IPS-NIHi11 (cell line): ENCODE data around the gene CDK5R2.

ENCODE experiments used
- DNase-seq: peaks from one replicate; pipeline ENCODE4 v3.0.0; 2012; ENCODE audit warnings: mixed read lengths, low spot score

CDK5R2 gene

DNA sequence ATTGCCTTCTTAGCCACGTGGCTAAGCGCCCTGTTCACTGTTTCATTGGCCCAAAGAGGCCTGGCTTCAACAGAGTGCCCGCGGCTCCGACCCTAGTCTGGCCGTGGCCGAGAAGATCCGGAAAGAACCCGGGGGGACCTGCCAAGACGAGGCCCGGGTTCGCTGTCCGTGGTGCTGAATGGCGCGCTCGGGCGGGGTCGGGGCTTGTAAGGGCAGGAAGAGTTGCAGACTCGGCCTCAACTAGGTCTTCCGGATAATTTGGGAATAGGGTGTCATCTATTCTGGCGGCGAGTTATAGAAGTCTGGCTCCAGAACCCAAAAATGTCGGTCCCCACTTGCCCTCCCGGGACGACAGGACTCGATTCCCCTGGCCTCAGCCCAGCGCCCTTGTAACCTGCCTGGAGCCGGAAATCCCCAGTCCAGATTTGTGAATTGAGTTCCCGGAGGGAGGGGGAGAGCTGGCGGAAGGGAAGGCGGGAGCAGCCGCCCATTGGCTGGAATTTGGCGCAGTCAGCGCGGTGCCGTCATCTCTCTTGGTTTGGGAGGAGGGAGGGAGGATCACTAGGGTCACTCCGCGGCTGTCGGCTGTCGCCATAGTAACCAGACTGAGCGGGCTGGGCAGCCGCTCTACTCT, 3.5 kb downstream of the CDK5R2 start:
- peak; percentile 93 for DNase-seq

DNA sequence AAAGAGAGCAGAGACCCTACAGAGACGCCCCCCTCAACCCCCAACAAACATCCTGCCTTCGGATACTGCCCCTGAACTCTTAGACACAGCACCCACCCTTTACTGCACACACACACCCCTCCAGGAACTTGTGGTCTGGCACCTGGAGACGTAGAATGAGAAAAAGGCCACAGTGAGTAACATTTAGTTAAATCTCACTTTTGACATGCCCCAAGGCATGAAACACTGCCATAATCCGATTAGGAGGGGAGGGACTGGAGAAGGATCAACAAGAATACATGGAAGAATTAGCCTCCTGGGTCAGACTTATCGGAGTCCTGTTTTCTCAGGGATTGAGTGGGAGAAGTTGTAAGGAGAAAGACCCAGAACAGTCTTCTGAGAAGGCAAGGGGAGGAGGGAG, 4.1 kb downstream of the CDK5R2 start:
- DNase-seq, result no peak

DNA sequence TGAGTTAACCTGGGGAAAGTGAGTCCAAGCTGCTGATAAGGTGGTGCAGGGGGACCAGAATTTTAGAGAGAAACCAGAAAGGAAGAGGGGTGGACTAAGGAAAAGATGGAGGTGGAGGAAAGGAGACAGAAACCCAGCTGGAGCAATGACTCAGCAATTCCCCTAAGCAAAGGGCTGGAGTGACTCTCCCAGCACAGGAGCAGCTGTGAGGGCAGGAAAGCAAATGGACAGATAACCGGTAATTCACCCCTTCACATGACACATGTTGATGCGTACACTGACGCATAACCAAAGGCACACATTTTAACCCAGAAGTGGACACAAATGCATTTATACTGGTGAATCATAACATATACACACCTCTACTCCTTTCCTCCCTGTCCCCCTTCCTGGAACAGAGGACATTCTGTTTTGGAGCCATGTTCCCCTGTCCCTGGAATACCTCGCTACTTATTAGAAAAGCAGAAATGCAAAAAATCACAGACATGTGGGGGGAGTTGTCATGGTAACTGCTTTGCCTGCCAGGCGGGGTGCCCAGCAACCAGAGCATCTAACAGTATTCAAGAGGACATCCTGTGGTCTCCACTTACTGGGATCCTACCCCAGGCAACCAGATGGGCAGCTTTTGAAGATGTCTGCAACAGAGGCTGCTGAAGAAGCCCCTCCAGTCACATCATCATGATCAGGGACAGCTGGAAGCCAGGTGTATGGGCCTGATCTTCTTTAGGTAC, 4.7 kb downstream of the CDK5R2 start:
- no peak for DNase-seq

DNA sequence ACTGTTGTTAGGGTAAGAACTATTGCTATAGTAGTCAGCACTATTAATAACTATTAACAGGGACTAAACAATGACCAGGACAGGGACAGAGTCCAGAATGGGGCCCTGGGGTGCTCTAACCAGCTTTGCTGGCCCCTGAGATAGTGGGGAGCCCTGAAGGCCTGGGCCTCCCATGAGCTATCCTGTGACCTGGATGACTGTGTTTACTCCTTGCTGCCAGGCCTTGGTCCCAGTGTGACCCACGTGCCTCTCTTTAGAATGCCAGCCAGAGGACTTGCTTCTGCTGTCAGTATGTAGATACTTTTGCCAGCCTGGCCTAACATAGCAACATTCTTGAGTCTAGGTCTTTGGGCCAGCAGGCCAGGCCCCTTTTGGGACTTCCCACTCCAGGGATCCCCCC, 11.4 kb downstream of the CDK5R2 start:
- no peak for DNase-seq

DNA sequence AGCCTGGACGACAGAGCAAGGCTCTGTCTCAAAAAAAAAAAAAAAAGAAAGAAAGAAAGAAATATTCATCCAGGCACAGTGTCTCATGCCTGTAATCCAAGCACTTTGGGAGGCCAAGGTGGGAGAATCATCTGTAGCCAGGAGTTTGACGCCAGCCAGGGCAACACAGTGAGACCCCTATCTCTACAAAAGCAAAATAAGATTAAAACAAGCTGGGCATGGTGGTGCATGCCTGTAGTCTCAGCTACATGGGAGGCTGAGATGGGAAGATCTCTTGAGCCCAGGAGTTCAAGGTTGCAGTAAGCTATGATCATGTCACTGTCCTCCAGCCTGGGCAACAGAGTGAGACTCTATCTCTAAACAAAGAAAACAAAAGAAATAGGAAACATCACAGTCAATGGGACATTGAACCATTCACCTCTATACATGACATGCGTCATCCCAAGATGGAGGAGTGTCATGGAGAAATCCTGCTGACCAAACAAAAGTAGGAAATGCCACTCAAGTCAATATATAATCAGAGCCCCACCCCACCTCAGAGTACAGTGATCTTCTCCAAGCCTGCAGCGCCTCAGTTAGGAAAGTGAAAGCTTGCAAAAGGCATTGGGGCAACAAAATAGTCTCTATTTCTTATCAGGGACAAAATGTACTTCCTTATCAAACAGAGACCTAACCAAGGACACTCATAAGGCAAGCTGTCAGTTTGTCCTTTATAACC, 15.8 kb downstream of the CDK5R2 start:
- no peak for DNase-seq

DNA sequence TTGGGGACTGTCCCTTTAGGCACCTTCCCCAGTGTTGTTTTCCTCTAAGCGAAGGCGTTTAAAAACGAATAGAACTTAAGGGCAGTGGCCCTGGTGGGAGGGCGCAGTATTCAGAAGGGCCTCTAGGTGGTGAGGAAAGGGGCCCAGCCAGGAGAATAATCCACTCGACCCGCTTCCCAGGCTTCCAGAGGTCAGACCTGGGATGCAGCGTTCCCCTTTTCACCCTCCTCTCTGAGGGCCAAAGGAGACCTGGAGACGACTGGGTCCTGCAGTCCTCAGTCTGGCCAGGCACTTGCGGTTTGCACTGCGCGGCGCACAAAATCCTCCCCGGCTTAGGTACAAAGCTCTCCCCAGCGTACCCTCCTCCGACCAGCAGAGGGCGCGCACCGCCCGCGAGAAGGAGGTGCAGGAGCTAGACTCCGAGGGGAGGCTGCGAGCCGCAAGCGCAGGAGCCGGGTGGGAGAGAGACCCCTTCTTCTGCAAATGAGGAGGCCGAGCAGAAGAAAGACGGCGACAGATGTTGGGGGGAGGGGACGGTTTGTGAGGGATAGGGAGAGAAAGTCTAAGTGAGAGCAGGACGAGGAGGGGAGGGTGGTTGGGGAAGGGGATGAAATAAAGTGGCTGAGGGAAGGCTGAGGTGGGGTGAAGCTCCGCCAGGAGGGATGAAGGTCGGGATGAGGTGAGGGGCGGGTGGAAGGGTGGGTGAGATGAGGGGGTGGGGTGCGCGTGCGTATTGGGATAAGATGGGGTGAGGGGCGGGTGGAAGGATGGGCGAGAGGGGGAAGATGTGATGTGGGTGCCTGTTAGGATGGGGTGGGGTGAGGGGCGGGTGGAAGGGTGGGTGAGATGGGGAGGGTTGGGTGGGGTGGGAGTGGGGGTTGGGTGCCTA, 20.6 kb downstream of the CDK5R2 start:
- peak; percentile 84 for DNase-seq

DNA sequence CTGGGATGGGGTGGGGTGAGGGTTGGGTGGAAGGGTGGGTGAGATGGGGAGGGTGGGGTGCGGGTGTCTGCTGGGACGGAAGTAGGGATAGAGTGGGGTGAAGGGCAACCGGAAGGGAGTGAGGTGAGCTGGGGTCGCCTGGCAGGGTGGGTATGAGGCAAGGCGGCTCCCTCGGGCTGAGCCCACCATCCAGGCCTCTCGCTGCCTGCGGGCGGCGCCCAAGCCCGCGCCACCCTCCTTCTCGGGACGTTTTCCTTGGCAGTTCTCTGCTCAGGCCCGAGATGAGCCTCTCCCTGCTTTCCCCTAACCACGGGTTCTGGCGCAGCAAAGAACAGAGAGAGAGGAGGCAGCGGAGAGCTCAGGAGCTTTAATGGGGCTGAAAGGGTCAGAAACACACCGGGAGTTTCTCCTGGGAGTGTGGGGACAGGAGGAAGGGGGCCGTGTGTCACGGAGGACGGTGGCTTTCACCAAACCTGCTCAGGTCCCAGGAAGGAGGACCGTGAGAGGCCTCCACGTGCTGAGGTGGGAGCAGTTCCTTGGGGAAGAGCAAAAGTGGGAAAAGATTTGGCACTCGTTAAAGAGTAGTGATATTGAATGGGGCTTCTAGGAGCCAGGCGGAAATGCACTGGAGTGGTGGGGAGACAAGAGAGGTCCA, 21.4 kb downstream of the CDK5R2 start:
- no peak for DNase-seq

DNA sequence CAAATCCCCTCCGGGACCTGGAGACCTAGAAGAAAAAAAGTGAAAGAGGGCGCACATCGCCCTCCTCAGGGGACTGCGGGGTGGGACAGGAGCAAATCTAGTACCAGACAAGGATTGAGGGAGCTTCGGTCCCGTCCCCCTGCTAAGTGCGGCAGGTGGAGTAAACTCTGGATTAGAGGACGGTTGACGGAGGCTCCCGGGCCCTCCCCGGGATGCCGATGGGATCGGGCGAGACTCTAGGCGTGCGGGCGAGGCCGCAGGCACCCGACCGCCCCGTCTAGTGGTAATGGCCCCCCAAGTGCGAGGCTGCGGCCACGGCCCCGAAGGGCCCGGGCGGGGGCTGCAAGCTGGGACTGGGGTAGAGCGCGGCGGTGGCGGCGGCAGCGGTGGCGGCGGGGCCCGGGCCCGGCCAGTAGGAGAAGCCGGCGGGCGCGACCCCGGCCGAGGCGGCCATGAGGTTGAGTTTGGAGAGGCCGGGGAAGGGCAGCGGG, 22.0 kb downstream of the CDK5R2 start:
- DNase-seq, result no peak

DNA sequence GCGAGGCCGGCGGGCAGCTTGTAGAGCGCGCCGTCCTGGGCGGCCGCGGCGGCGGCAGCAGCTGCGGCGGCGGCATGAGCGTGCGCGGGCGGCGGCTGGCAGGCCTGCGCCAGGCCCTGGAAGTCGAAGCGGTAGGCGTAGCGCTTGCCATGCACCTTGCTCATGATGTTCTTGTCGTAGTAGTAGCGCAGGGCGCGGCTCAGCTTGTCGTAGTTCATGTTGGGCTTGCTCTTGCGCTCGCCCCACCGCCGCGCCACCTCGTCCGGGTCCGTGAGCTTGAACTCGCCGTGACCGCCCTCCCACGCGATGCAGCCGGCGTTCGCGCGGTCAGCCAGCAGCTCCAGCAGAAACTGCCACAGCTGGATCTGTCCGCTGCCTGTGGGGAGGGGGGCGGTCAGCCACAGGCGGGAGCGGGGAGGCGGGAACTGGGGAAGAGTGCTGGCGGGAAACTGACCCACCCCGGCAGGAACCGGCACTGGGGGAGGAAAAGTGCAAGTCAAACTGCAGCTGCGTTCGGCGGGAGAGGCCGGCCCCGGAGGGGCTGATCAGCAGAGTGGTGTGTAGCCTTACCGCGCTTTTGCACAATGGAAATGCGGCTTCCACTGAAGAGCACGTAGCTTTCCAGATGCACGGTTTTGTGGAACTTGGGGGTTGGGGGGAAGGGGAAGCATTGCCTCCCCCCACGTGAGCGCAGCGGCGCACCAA, 22.6 kb downstream of the CDK5R2 start:
- DNase-seq, result no peak

DNA sequence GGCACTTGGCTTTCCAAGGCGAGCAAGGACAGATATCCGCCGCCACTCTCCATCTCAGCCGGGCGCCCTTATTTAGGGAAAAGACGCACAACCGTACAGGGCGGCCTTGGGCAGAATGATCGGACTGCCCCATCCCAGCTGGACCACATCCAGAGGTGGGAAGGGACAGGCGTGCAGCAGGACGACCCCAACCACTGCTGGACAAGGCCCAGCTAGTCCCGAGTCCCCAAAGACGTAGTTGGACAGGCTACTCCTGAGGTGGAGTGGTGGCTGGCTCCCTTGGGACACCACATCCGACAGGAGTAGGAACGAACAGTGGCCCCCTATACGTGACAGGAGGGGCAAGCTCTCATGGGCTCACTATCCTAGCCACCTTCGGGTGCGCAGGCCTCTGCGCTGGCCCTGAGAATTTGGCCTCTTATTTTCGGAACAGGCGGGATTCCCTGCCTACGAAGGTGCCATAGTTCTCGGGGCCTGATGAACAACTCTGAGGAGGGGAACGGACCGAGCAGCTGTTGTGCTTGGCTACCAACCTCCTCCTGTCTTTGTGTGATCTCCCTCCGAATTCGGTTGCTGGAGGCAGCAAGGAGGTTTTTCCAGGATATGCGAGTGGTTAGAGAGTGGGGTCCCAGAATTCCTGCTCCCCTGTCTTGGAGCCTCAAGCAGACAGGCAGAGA, 23.3 kb downstream of the CDK5R2 start:
- DNase-seq, result no peak

DNA sequence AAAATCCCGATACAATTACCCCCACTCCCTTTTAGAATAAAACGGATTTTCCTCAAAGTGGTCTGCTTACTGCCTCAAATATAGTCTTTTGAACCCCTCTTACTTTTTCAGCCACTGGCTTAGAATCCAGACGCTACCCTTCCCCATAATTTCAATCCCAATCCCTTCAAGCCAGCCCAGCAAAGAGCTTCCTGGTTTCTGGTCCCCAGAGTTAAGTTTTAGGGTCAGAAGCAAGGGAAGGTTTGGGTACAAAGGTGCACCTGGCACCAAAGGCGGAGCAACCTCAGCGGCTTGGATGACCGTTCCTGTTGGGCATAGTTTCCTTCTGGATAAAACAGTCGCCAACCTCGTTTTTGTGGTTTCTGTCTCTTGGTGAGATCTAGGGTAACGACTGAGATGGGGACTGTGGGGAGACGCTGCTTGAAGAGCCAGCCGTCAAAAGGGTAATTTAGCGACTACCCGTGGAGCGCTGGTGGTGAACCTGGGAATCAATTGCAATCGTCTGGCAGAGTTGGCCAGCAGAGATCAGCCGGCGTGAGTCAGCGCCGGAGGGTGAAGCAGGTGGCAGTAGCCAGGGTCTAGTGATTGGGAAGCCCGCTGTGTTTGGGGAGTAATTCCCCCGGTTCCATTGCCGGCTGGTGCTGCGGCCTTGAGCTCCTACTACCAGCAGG, 23.9 kb downstream of the CDK5R2 start:
- no peak for DNase-seq

DNA sequence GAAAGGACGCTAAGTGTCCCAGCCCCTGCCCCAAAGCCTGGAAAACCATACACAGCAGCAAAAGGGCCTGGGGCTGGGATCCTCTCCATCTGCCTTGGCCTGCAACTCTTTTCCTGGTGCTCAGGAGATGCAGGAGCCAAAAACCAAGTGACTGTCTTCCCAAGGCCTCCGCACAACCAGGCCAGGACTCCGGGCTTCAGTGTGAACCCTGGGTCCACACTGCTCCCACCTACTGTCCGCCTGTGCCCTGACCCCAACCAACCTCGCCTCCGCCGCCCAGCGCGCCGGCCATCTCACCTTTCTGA, 24.4 kb downstream of the CDK5R2 start:
- no peak for DNase-seq

DNA sequence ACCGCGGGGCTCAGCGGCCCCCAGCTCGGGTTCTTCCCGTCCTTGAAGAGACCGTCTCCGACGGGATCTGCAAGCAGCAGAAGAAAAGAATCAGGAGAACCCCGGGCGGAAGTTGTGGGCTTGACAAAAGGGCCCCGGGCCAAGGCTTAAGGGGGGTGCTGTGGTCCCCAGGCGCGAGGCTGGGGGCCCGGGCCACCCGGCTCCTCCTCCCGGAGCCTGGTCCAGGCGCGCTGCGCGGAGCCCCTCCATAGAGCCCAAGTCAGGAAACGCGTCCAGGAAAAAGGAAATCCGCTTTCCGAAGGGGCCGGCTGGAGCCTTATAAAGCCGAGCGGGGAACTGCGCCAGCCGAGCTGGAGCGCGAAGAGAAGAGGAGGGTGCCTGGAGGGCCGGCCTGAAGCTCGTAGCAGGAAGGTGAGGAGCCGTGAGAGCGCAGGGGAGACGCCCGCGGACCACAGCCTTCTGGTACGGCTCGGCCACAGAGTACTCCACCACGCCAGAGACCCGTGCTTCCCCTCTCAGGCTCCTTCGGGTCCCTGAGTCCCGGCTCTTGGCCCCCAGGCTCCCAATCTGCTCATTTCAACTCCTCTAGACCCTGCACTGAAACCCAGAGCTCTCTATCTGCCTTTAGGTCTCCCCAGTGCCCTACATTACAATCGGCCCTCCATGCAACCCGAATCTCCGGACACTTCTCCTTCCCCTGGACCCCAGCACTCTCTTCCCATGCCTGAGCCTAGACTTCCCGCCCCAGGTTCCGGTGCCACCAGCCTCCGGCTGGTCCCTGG, 25.0 kb downstream of the CDK5R2 start:
- no peak for DNase-seq

DNA sequence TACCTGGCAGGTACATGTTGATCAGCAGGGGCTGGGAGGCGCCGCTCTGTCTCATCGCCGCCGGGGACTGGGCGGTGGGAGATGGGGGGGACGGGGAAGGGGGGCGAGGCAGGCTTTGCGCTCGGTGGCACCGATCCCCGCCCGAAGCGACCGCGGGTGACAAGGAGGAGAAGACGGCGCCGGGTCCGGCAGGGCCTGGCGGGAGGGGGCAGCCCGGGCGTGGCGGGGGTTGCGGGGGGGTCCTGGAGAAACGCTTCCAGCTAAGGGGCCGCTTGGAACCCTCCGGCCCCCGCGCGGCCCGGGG, 25.5 kb downstream of the CDK5R2 start, which contains the start of gene FEV:
Gene FEV (minus strand): TSS at position 164 of the 304 bp plus-strand sequence. CDS start 109 bp downstream, at position 55.
- DNase-seq, result no peak

DNA sequence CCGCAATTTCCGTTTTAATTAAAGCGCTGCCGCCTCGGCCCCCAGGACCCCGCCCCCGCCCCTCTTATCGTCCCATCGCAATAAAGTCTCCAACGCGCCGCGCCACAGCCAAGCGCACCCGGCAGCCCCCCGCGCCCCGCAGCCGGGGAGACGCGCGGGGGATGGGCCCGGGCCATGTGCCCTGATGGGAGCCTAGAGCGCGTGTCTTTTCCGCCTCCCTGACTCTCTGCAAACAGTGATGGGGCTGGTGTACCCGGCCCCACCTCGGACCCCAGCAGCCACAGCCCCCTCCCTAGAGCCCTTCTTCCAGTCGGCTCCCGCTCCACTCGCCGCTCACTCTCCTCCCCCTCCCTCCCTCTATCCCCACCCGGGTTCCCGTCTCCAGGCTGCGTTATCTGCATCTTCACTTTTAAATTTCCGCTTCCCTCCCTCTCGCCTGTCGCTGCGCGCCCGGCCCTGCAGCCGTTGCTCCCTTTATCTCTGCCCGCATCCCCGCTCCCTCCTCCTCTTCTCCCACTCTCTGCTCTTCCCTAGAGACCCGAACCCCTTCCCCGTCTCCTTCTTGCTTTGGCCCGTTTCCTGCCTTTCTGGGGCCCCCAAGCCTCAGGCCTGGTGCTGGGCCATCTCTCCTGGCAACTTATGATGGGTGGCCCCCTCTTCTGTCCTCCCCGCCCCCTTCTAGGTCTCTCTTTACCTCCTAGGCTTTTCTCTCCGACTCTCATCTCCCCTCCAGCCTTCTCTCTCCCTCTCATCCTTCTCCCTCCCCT, 26.0 kb downstream of the CDK5R2 start:
- peak; percentile 64 for DNase-seq

DNA sequence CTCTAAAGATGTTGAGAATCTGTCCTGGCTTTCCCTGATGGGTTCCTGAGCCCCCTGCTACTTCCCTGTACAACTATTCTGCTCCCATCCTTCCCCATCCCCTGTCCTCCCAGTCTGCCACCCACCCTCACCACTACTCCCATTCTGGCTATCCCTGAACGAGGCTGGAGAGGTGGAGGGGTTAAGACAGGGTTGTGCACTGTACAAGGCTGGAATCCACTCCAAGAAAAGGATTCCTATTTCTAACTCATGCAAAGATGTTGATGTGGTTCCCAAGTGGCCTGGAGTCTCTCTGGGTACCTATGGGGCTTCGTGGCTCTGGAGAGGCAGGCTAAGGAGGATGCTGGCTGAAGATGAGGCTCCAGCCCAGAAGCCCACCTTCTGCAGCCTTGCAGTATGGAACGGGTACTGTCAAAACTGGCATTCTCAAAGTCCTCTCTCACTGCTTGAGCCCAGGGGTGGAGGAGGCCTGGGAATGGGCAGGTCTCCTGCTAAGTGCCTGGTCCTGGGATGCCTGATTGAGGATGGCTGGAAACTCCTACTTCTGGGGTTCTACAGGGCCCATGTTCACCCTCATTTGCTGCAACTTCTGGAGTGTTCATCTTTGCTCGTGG, 26.8 kb downstream of the CDK5R2 start:
- no peak for DNase-seq

DNA sequence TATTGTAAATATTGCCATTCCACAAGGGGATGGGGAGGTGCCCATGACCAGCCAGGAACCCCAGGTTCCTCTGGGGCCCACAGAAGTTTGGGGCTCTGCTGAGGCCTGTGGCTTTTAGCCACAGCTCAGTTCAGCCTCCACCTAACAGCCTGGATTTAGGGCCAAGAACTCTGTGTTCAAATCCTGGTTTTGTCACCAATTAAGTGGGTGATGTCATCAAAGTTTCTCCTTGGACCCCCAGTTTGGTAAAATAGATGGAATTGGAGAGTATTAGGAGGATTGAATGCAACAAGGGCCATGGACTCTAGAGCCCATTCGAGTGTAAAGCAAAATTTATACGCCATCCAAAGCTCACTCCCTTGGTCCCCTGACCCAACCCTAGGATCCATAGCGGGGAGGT, 28.7 kb downstream of the CDK5R2 start:
- no peak for DNase-seq

DNA sequence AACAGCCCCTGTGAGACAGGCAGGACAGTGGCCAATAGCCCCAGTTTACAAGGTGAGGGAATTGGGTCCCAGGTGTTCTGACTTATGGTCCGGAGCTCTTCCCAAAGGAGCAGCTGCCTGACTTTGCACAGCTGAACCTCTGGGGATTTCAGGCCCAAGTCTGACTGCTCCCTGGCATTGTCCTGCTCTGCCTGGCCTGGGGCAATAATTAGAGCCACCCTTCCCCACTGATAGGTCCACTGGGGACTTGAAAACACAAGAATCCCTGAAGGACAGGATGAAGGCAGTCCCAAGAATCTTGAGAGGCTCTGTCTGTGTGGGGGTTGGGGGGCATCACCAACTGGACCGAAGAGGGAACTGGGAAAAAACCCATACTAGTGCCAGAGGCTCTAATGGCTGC, 29.2 kb downstream of the CDK5R2 start:
- no peak for DNase-seq
